ENCODE results near the gene LSM4.

Gene LSM4

GRCh38 chr19:18274781-18275356 is 48.0 kb downstream of the LSM4 start:
- no peak for DNase-seq (ENCODE audit: low read depth)

GRCh38 chr19:18274219-18274780 is 48.6 kb downstream of the LSM4 start, which contains the start of gene IQCN:
TSS of gene IQCN (minus strand) at chr19:18274452. CDS start at chr19:18269478, 4,974 bp downstream.
- DNase-seq (ENCODE audit: low read depth), result no peak

DNA sequence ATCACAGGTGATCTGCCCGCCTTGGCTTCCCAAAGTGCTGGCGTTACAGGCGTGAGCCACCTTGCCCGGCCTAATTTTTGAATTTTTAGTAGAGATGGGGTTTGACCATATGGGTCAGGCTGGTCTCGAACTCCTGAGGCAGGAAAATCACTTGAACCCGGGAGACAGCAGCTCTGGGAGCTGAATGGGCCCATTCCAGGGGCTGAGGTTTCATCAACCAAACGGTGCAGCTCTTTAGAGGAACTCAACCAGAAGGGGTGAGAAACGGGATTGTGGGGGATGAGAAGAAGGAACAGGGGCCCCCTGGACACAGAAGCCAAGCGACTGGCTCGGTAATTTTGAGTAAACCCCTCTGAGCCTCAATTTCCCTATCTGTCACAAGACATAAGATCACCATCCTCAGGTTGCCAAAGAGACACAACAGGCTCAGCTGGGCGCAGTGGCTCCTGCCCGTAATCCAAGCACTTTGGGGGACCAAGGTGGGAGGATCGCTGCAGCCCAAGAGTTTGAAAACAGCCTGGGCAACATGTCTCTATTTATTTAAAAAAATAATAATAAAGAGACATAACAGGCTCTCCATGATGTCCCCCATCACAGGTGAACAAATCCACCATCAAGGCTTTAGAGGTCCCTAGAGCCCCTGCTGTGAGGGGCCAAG is 49.2 kb downstream of the LSM4 start:
- no peak for DNase-seq (ENCODE audit: low read depth)

- DNase-seq (ENCODE audit: low read depth), result no peak
Observed at GRCh38 chr19:18271433-18271841, 51.4 kb downstream of the LSM4 start.

GRCh38 chr19:18270326-18270725 is 52.5 kb downstream of the LSM4 start:
- no peak for DNase-seq (ENCODE audit: low read depth)

DNA sequence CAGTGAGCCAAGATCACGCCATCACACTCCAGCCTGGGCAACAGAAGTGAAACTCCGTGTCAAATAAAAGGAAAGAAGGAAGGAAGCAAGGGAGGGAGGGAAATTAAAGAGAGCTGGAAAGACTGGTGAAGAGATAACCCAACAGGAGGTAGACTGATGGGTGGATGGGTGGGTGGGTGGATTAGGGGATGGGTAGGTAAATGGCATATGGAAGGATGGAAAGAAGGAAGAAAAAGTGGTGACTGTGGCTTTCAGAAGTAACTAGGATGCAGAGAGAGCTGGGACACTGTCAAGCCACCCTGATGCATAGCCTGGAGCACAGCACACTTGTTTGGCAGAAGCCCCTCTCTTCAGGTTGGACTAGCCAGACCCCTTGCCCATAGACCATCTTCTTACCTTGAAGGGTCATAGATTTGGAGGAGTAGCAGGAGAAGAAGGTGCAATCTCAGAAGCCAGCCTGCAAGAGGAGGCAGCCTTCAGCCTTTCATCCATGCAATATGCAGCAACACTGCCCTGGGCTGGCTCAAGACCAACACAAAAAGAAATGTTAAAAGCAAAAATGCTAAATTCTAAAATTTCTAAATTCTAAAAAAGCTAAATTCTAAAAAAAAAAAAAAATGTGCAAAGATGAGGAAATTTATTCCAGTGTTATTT is 53.7 kb downstream of the LSM4 start:
- DNase-seq (ENCODE audit: low read depth), result no peak

DNA sequence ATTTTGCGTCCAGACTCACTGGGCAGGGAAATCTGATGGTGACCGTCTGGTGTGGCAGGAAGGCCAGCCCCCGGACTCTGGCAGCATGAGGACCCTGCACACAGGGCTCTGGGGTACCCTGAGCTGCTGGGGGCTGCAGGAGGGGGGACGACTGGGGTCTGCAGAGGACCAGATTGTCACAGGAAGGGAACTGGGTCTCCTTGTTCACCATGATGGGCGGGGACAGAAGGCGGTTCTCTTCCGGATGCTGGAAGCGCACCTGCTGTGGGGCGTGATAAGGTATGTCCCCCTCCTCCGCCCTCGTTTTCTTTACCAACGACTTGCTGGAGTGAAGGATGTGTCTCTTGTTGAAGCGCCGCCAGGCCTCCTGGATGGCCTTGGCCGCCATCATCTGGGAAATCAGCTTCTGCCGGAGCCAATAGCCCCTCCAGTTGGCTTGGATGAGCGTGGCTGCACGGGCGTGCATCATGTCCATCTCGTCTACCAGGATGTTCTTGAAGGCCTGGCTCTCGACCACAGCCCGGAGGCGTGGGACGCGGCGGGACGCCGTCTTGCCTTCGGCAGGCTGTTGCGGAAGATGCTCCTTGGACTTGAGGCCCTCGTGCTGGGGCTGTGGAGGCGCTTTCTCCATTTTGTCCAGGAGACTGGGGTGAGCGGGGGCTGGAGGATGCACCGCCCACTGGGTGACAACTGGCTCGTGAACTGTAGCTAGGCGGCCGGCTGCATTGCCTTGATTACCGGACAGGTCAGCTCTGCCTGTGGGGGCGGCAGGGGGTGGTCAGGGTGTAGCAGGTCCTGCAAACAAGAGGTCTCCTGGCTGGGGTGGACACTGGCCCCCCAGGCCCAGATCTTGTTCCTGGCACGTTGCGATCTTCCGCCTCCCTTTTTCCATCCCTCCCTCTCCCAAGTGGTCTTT is 55.8 kb downstream of the LSM4 start:
- no peak for DNase-seq (ENCODE audit: low read depth)

DNA sequence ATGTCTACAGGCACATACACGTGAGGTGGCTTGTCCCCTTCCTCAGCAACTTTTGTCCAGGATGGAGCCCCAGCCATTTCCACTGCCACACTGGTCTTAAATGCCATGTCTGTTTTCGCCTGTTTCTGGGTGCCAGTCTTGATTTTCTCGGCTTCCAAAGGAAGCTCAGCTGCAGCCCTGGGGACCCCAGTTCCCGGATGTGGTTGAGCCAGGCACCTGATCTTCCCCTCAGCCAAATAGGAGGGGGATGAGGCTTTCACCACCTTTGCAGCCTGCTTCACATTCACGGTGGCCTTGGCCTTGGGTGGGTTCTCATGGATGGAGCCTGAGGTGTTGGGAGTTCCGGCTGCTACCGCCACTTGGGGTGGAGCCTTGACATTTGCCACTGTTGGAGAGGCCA is 57.3 kb downstream of the LSM4 start:
- no peak for DNase-seq (ENCODE audit: low read depth)

DNA sequence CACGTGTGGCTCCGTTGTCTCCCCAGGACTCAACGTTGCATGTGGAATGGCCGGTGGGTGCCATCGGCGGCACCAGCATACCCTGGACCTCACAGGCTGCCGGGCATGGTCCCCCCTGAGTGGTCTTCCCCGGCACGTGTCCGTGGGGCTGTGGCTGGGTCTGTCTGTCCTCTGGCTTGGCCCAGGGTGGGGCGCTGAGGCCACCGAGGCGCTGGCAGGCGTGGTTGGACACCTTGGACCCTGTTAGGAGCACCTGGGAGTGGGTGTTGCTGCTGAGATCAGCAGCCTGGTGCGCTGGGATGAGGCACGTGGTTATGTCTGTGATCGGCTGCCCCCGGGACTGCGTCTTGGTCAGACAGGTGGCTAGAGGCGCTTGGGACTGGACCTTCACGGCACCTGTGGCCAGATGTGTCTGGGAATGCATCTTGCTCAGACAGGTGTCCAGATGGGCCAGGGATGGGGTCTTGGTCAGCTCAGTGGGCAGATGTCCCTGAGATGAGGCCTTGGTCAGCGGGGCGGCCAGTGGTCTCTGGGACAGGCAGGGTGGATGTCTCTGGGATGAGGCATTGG is 57.8 kb downstream of the LSM4 start:
- no peak for DNase-seq (ENCODE audit: low read depth)

- DNase-seq (ENCODE audit: low read depth), result no peak
Observed at GRCh38 chr19:18264137-18264854, 58.6 kb downstream of the LSM4 start.

DNA sequence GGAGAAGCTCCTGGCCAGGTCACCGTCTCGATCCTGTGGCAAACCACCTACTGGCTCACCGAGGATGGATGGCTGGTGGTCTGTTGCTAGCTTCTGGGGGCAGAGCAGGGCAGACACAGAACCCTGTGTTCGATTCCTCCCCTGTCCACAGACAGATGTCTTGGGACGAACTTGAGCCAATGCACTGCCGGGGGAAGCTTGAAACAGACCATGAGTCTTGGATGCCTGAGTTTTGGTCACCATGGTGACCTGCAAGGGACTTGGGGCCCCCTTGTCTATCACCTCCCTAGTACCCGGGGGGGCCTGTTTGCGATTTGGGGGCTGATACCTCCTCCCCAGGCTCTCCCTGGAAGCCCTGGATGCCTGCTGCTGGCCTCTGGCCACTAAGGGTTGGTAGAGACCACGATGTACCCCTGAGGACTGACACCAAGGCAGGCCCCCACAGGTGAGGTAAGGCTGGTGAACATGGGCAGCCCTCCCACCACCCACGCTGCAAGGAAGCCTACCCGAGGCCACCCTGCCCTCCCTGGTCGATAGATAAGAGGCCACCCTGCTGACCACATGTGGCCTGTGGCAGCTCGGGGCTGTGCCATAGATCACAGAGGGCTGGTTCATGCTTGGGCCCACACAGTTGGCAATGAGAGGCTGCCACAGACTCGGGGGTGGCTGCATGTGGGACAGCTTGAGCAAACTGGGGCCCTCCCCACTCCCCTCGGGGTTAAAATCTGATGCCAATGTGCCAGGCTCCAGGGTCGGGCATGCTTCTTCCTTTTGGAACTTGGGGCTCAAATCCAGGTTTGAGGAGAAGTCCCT is 59.3 kb downstream of the LSM4 start:
- no peak for DNase-seq (ENCODE audit: low read depth)

- no peak for DNase-seq (ENCODE audit: low read depth)
Observed at GRCh38 chr19:18262917-18263316, 60.0 kb downstream of the LSM4 start.

DNA sequence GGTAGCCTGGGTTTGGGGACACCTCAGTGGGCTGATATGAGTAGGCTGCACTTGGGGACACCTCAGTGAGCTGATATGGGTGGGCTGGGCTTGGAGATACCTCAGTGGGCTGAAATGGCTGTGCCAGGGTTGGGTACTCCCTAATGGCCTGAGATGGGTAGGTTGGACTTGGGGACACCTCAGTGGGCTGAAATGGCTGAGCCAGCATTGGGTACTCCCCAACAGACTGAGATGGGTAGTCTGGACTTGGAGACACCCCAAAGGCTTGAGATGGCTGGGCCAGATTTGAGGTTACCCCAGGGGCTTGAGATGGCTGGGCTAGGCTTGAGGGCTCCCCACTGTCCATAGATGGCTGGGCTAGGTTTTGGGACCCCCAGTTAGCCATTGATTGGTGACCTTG is 60.7 kb downstream of the LSM4 start:
- no peak for DNase-seq (ENCODE audit: low read depth)

DNA sequence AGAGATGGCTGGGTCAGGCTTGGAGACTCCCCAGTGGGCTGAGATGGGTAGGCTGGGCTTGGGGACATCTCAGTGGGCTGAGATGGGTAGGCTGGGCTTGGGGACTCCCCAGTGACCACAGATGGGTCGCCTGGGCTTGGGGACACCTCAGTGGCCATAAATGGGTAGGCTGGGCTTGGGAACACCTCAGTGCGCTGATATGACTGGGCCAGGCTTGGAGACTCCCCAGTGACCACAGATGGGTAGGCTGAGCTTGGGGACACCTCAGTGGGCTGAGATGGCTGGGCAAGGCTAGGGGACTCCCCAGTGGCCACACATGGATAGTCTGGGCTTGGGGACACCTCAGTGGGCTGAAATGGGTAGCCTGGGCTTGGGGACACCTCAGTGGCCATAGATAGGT is 61.4 kb downstream of the LSM4 start:
- DNase-seq (ENCODE audit: low read depth), result no peak

GRCh38 chr19:18259893-18260292 is 63.0 kb downstream of the LSM4 start:
- no peak for DNase-seq (ENCODE audit: low read depth)

GRCh38 chr19:18257503-18258470 is 65.1 kb downstream of the LSM4 start:
- DNase-seq (ENCODE audit: low read depth), result no peak

Data from activated T-helper 1 cell treated with Interleukin-2 at 50 U/mL for 16 hours (primary cell).